GM18507 (cell line): Measurements from ENCODE around the gene MAPK6.
A peak's percentile ranks its signal among the peaks of the same experiment; 100 is the strongest.
"Not testable (repeated sequence)": the region's sequence is repeated elsewhere in the genome, so short reads cannot be mapped to it uniquely, and the experiment has no call there.

Source experiments
- DNase-seq: peaks from one replicate; pipeline ENCODE4 v3.0.0; 2011; ENCODE audit warnings: low read depth; ENCODE audit not compliant: insufficient read length; ENCODE audit errors: extremely low spot score
- FAIRE-seq: peaks from 2 replicates; lab custom pipeline; 2011; peaks lifted over from hg19 to GRCh38; lab: Jason Lieb, UNC

Gene MAPK6

GRCh38 chr15:52096536-52096935, 77.5 kb downstream of the MAPK6 start:
- FAIRE-seq, DNase-seq: not testable (repeated sequence)

DNA sequence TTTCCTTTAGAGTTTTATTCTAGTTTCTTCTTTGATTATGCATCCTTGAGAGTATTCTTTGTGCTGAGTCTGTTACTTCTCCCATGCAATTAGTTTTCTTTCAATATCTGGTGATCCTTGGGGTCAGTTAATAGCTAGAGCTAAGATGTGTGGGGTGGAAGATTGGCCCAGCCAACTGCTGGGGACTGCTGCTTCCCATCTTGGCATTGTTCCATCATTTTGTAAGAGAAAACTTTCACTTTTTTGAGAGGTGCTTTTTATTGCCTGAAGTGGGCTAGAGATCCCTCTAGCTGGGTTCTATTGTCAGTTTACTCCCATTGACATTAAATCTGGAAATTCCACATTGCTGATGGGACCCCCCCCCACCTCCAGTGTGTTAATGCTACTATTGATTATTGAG, 78.2 kb downstream of the MAPK6 start:
- FAIRE-seq (no peak), DNase-seq (no peak)

DNA sequence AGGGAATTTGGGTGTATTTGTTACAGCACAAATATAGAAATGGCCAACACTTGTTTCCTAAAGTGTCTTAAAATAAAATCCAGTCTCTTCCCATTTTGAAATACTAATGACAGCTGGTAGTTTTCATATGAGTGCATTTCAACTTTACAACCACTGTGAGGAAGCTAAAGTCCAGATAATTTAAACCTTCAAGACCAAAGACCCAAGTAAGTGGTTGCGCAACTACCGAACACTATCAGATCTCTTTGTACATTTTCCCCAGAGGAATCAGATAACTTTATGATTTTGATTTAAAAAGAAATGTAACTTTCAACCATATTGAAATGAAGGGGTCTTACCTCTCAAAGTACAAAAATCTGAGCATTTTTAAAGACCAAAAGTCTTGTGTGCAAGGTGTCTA, 79.3 kb downstream of the MAPK6 start:
- no peak for FAIRE-seq
- no peak for DNase-seq

DNA sequence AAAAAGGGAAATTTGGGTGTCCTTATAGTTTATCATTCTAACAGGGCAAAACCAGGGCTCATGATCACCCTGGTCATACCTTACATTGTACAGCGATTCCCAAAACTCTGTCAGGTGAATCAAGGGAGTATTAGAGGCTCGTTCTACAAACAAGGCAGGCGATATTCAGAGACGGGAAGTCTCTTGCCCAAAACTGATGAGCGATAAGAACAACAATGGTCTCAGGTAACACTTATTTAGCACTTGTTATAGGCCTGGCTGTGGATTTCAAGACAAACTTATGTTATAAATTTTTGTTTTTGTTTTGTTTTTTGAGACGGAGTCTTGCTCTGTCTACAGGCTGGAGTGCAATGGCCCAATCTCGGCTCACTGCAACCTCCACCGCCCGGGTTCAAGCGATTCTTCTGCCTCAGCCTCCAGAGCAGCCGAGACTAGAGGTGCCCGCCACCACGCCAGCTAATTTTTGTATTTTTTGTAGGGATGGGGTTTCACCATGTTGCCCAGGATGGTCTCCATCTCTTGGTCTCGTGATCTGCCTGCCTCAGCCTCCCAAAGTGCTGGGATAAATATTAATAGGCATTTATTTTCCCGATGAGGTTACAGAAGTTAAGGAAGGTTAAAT, 80.7 kb downstream of the MAPK6 start:
- DNase-seq (no peak), FAIRE-seq (no peak)

- FAIRE-seq (no peak), DNase-seq (no peak)
Observed at GRCh38 chr15:52100807-52101442, 81.9 kb downstream of the MAPK6 start.

- FAIRE-seq (peak; percentile 78), DNase-seq (no peak)
Observed at GRCh38 chr15:52101542-52102323, 82.7 kb downstream of the MAPK6 start.

DNA sequence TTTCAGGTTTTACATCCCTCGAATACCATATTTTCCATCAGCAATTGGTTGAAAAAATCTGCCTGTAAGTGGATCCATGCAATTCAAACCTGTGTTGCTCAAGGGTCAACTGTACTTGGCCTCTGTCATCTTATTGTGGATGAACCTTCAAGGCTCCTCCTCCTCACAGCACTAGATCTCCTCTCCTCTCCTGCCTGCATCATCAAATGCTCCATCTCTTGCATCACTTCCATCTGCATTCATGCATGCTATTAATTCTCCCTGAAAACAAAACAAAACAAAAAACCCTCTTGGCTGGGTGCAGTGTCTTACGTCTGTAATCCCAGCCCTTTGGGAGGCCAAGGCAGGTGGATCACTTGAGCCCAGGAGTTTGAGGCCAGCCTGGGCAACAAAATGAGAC, 83.4 kb downstream of the MAPK6 start:
- FAIRE-seq: no peak

DNA sequence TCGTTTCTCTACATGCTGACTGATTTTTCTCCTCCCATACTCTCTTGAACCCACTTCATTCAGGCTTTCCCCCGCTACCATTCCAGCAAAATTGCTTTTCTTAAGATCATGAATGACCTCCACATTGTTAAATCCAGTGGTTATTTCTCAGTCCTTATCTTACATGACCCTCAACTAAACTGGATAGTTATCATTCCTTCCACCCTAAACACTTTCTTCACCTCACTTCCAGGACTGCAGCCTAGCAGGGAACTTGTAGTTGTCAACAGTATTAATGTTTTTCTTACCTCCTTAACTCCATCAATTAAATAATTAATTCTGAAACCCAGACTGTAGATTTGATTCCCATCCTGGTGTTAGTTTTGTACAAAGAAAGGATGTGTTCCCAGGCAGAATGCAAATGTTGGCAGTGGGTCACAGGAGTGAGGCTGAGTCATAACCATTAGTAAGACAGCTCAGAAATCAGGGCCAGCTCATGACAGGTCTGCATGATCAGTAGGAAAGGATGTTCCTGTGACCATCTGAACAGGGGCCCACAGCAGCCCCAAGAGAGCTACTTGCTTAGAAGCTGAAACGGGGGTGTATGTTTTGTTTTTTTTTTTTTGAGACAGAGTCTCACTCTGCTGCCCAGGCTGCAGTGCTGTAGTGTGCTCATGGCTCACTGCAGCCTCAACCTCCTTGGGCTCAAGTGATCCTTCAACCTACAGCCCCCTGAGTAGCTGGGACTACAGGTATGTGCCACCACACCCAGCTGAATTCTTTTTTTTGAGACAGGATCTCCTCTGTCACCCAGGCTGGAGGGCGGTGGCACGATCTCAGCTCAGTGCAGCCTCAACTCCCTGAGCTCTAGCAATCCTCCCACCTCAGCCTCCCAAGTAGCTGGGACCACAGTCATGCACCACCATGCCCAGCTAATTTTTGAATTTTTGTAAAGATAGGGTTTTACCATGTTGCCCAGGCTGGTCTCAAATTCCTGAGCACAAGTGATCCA, 84.5 kb downstream of the MAPK6 start:
- FAIRE-seq: peak; percentile 88
- DNase-seq: no peak

More for the DNA sequence above, 83.4 kb downstream of the MAPK6 start:
- no peak for DNase-seq

DNA sequence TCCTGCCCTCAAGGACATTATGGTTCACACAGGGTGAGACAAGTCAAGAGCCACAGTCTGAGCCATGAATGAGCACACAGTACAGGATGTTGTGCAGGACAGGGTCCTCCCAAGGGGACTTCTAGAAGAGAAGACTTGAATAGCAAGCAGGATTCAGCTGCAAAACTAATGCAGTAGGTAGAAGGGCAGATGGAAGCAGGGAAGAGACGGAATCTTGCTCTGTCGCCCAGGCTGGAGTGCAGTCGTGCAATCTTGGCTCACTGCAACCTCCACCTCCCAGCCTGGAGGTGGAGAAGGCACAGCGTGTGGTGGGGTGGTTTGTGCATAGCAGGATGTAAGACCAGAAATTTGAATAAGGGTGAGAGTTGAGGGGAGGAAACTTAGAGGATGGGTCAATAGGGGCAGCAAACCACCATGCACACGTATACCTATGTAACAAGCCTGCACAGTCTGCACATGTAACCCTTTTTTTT, 85.5 kb downstream of the MAPK6 start:
- DNase-seq: no peak
- FAIRE-seq: peak; percentile 67

- FAIRE-seq: no peak
Observed at GRCh38 chr15:52105846-52106245, 86.8 kb downstream of the MAPK6 start.

DNA sequence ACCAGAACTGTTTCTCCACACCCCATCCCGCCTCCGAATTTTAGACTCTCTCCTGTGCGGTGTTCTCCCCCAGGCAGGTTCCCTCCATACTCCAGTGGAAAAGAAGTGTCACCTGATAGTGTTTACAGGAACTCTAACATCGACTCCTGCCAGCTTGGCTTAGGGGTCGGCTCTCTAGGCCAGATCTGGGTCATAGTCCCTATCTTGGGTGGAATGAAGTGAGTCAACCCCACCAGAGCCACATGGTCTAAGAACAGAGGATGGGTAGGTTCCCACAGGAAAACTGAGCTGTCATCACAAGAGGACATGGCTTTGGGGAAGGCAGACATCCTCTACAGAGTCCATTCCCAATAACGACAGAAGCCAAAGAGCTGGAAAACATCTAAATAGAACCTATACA, 87.6 kb downstream of the MAPK6 start:
- DNase-seq (no peak), FAIRE-seq (no peak)

More at GRCh38 chr15:52105846-52106245, 86.8 kb downstream of the MAPK6 start:
- DNase-seq: no peak

DNA sequence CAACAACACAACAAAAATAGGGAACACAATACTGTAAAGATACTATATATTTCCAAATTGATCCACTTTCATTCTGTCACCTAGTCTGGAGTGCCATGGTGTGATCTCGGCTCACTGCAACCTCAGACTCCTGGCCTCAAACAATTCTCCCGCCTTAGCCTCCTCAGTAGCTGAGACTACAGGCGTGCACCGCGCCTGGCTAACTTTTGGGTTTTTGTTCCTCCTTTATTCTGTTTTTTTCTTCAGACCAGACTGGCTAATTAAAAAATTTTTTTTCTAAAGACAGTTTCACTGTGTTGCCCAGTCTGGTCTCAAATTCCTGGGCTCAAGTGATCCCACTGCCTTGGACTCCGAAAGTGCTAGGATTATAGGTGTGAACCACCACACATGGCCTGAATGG, 88.2 kb downstream of the MAPK6 start:
- DNase-seq (no peak), FAIRE-seq (no peak)

DNA sequence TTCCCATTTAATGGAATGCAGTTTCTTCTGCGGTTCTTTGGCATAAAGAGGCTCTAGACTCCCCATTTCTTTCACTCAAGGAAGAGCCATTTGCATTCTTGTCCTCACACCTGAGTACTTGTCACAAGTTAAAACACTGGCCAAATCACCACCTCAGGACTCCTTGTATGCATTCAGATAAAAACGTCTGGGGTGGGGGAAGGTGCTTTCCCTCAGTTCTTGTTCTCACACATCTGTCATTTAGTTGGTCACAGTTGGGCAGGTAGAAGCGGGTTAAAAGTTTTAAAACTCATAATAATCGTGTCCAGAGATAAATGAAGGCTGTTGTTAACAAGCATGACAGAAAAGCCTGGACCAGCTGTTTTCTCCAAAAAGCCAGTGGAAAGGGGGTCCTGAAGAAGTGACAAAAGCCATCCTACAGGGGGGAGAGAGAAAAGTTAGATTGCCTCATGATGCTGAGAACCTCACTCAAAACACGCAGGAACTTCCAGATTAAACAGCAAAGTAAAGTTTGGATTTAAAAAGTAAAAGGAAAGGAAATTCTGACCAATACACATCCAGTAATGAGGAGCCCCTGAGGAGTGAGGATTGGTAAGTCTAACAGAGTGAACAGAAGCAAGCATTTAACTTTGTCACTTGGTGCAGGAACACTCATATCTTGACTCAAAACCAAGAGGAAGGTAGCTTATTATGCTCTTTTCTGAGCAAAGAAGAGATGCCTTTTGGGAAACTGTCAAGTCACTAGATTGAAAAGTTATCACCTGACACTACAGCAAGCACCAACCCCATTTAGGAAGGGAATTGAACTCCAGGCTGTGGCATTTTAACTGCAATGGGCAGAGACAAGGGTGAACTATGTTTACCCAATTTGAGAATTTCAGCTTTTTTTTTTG, 90.8 kb downstream of the MAPK6 start:
- peak; percentile 71 for FAIRE-seq
- DNase-seq: no peak

- FAIRE-seq: no peak
- no peak for DNase-seq
Observed at GRCh38 chr15:52111517-52112202, 92.6 kb downstream of the MAPK6 start.

DNA sequence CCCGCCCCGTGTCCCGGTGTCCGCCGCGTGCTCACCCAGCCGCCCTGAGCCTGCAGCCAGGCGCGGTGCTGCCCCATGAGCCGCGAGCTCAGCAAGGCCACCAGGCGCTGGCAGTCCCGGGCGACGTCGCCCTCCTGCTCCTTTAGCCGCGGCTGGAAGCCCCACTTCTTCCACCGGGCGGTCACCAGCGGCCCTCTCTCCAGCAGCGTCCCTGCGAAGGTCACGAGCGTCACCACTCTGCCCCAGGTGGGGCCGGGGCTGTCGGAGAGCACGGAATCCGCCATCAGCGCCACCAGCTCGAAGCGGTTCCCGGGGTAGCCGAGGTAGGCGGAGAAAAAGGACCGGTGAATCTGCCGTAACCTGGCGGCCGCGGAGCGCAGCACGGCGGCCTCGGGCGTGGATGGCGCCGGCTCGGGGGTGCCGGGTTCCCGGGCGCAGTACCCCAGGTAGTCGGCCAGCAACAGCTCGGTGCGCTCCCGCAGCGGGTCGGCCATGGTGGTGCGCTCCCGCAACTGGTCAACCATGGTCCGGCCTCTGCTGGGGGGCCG, 93.3 kb downstream of the MAPK6 start:
- DNase-seq (no peak), FAIRE-seq (no peak)

DNA sequence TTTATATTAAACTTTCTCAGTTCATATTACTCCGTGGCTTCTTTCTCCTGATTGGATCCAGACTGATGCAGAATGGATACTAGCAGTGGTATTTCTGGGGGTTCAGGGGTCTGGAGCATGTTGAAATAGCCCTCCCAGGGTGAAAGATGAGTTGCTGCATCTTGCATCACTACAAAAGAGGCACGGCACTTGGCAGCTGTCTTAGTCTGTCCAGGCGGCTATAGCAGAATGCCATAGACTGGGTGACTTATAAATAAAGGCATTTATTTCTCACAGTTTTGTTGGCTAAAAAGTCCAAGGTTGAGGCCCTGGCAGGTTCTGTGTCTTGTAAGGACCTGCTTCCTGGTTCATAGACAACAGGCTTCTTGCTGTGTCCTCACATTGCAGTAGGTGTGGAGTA, 94.2 kb downstream of the MAPK6 start:
- DNase-seq (no peak), FAIRE-seq (no peak)

- no peak for DNase-seq
- FAIRE-seq: no peak
Observed at GRCh38 chr15:52113708-52114107, 94.7 kb downstream of the MAPK6 start.
